KOPT-K1 (cell line): Measurements from ENCODE around the gene STC2.
"Not testable (repeated sequence)": the region's sequence is repeated elsewhere in the genome, so short reads cannot be mapped to it uniquely, and the experiment has no call there.

Experiments used
- H3K27ac ChIP-seq: fragments of 200-600 bp; sonication (generic); 2 replicates; pipeline ENCODE4 v1.5.1; 2016; ENCODE audit warnings: antibody characterized with exemption, mild to moderate bottlenecking, low read depth, low read length; ENCODE audit not compliant: poor library complexity, severe bottlenecking
- H3K36me3 ChIP-seq: fragments of 200-600 bp; sonication (generic); 2 replicates; pipeline ENCODE4 v1.5.1; 2017; ENCODE audit warnings: antibody characterized with exemption, mild to moderate bottlenecking, low read length, moderate library complexity; ENCODE audit not compliant: insufficient read depth
- H3K9me3 ChIP-seq: fragments of 200-600 bp; sonication (generic); 2 replicates; pipeline ENCODE4 v1.5.1; 2017; ENCODE audit warnings: antibody characterized with exemption, low read length, mild to moderate bottlenecking; ENCODE audit not compliant: insufficient read depth, poor library complexity, severe bottlenecking

The STC2 gene

GRCh38 chr5:173297813-173298212, 30.4 kb downstream of the STC2 start:
- no peaks in the 10 kb centered on the region for H3K36me3 ChIP-seq
- H3K9me3 ChIP-seq: no peaks in the 10 kb centered on the region
- no peak overlapping the region for H3K27ac ChIP-seq

DNA sequence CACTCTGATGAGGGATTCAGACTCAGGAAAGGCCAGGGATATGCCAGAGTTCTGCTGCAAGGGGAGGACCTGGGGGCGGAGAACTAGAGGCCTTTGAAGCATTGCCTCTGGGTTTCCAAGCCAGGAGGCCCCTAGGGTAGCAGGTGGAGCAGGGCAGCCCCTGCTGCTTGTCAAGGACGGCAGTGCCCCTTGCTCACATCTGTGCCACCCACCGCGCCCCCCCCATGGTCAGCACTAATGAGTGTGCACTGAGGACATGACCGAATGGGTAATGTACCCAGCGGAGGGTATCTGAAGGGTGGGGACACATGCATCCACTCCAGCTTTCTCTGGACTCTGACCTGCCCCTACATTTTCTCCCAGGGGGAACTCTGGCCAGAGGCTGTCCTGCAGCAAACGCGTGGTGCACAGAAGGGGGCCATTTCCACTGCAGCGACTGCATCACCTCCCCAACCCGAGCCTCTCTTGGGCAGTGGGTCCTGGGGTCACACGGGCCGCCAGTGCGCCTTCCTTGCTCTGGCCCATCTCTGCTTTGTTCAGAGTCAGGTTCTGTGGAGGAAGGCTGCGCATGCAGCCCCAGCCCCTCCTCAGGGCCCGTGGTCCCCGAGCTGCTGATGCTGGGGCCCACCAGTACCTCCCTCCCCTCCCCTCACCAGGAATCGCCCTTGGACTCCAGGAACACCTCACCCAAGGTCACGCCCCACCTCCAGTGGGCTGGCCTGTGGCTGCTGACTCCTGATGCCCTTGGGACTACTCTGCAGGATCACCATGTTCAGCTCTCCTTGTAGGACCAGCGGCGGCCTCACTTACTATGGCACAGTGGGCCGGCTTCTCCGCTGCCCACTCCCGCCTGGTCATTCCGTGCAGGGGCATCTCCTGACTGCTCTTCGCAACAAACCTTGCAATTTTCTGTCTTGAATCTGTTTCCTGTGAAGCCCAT, 31.2 kb downstream of the STC2 start:
- H3K9me3 ChIP-seq: no peaks in the 10 kb centered on the region
- H3K36me3 ChIP-seq: no peaks in the 10 kb centered on the region
- no peak overlapping the region for H3K27ac ChIP-seq

GRCh38 chr5:173295796-173296195, 32.4 kb downstream of the STC2 start:
- no peaks in the 10 kb centered on the region for H3K36me3 ChIP-seq
- no peak overlapping the region for H3K27ac ChIP-seq
- no peaks in the 10 kb centered on the region for H3K9me3 ChIP-seq

DNA sequence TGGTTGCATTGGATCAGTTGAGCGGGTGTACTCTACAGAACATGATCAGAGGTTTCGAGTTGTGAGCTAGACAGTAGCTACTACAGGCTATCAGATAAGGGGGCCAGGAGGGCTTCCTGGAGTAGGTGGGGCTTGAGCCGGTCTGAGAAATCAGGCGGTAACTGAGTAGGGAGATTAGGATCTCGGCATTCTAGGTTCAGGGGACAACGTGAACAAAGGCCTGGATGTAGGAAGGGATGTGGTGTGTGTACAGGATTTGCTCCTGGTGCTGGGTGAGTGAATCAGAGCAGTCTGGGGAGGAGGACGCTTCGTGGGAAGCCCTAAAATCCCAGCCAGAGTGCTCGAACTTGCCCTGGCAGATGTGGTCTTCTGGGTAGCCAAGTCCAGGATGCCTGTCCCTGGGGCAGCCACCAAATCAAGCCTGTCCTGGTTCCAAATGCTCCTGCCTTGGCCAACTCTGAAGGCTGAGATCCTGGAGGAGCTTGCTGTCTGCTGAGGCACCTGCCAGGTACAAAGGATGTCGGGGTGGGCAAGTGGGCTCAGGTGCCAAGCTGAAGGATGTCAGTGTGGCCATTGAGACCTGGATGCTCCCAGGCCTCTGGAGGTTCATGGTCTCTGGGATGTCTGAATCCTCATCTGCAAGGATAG, 33.4 kb downstream of the STC2 start:
- no peak overlapping the region for H3K27ac ChIP-seq
- H3K9me3 ChIP-seq: no peaks in the 10 kb centered on the region
- H3K36me3 ChIP-seq: no peaks in the 10 kb centered on the region

GRCh38 chr5:173293817-173294672, 34.2 kb downstream of the STC2 start:
- Histone ChIP-seq H3K9me3 (no peaks in the 10 kb centered on the region), H3K27ac (no peak overlapping the region), H3K36me3 (no peaks in the 10 kb centered on the region)

GRCh38 chr5:173291722-173292658, 36.2 kb downstream of the STC2 start:
- Histone ChIP-seq H3K36me3 (no peaks in the 10 kb centered on the region), H3K9me3 (no peaks in the 10 kb centered on the region), H3K27ac (no peak overlapping the region)

- no peaks in the 10 kb centered on the region for H3K9me3 ChIP-seq
- no peaks in the 10 kb centered on the region for H3K36me3 ChIP-seq
- H3K27ac ChIP-seq: no peak overlapping the region
Measured at GRCh38 chr5:173290477-173291131, 37.6 kb downstream of the STC2 start.

GRCh38 chr5:173289372-173289771, 38.8 kb downstream of the STC2 start:
- Histone ChIP-seq H3K36me3 (no peaks in the 10 kb centered on the region), H3K27ac (no peak overlapping the region), H3K9me3 (no peaks in the 10 kb centered on the region)

GRCh38 chr5:173288632-173289031, 39.6 kb downstream of the STC2 start:
- H3K9me3 ChIP-seq: no peaks in the 10 kb centered on the region
- H3K36me3 ChIP-seq: no peaks in the 10 kb centered on the region
- H3K27ac ChIP-seq: no peak overlapping the region

DNA sequence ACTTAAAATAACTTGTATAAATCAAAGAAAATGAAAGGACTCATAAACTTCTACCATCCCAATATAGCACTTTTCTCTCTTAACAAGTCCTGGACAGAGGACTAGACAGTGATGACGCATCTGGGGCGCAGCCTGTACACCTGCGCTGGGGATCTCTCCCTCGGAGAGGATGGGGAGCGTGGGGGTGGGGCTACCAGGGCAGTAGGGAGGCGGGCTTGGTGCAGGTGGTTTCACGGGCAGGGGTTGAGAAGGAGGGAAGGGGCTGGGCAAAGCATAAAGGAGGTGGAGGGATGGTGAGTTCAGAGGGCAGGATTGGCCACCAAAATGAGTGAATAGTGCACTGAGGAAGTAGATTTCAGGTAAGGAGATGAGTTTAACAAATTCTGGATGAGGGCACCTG, 41.1 kb downstream of the STC2 start:
- Histone ChIP-seq H3K36me3 (no peaks in the 10 kb centered on the region), H3K9me3 (no peaks in the 10 kb centered on the region), H3K27ac (no peak overlapping the region)

- H3K9me3 ChIP-seq, H3K36me3 ChIP-seq, H3K27ac ChIP-seq: not testable (repeated sequence)
Measured at GRCh38 chr5:173284343-173284958, 43.8 kb downstream of the STC2 start.

DNA sequence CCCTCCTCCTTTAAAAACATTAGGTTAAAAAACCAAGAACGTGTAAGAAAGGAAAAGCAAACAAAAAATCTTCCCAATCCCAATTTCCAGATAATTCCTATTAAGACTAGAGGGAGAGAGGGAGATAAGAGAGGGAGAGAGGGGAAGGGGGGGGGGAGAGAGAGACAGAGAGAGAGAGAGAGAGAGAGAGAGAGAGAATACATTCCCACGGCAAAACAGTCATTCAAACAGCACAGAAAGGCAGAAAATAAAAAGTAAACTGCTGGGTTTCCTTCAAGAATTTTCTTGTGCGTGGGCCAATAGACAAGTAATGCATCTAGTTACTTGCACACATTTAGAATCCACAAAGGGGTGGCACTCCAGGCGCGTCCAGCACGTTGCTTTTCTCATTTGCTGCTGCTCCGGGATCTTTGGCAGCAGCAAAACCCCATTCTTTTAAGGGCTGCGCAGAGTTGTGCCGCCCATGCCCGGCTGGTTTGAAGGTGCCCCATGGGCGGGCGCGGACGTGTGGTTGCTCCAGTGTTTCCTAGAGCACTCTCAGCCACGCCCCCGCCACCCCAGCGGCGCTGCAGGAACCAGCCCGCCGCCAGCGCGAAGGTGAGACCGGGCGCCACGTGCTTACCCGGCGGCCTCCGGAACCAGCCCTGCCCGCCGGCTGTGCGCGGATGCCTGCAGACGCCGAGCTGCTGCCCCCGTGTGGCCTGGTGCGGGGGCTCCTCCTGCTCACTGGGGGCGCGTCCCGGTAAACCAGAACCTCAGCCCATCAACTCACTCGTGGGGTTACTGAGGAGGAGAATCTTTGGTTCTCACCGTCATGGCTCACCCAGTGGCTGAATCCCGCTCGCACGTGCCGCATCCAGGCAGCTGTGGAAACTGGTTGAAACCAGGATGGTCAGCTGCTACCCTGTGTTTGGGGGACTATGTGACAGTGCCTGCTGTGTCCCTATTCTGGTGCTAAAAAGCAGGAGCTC, 44.6 kb downstream of the STC2 start:
- no peaks in the 10 kb centered on the region for H3K36me3 ChIP-seq
- H3K27ac ChIP-seq: no peak overlapping the region
- no peaks in the 10 kb centered on the region for H3K9me3 ChIP-seq

GRCh38 chr5:173282916-173283315, 45.3 kb downstream of the STC2 start:
- Histone ChIP-seq H3K36me3 (no peaks in the 10 kb centered on the region), H3K9me3 (no peaks in the 10 kb centered on the region), H3K27ac (no peak overlapping the region)
